Jurkat, Clone E6-1 (cell line): ENCODE data around the gene COPS2.

Experiments
- DNase-seq: peaks from one replicate; pipeline ENCODE4 v3.0.0-alpha.2; 2011; ENCODE audit warnings: low read depth, low spot score
- H3K4me3 ChIP-seq: 2 replicates; pipeline ENCODE4 v1.5.1; 2011; ENCODE audit warnings: mild to moderate bottlenecking, low read length, control low read depth, moderate library complexity

The COPS2 gene

GRCh38 chr15:49168016-49168415, 12.6 kb upstream of the COPS2 start:
- DNase-seq = no peak

GRCh38 chr15:49164865-49165264, 9.5 kb upstream of the COPS2 start:
- DNase-seq = no peak
- no peak overlapping the region for H3K4me3 ChIP-seq

More at GRCh38 chr15:49168016-49168415, 12.6 kb upstream of the COPS2 start:
- no peak overlapping the region for H3K4me3 ChIP-seq

- H3K4me3 ChIP-seq = no peak overlapping the region
- DNase-seq = no peak
Measured at GRCh38 chr15:49163678-49164077, 8.3 kb upstream of the COPS2 start.

- no peak for DNase-seq
- peak overlapping the region; percentile 81 for H3K4me3 ChIP-seq
Measured at GRCh38 chr15:49155834-49156627, 632 bp upstream of the COPS2 start.

- DNase-seq = no peak
- peak overlapping the region; percentile 81 for H3K4me3 ChIP-seq
Measured at GRCh38 chr15:49154799-49155109, 645 bp downstream of the COPS2 start.

GRCh38 chr15:49154359-49154758, 1.0 kb downstream of the COPS2 start:
- DNase-seq = no peak
- H3K4me3 ChIP-seq = peak overlapping the region; percentile 81

GRCh38 chr15:49152552-49153312, 2.7 kb downstream of the COPS2 start:
- no peak overlapping the region for H3K4me3 ChIP-seq
- no peak for DNase-seq

GRCh38 chr15:49151831-49152230, 3.6 kb downstream of the COPS2 start:
- no peak overlapping the region for H3K4me3 ChIP-seq
- no peak for DNase-seq

GRCh38 chr15:49148727-49149126, 6.7 kb downstream of the COPS2 start:
- DNase-seq = no peak
- no peak overlapping the region for H3K4me3 ChIP-seq

- no peak for DNase-seq
Measured at GRCh38 chr15:49148298-49148697, 7.1 kb downstream of the COPS2 start.

GRCh38 chr15:49145651-49146609, 9.5 kb downstream of the COPS2 start:
- DNase-seq = peak; percentile 42
- H3K4me3 ChIP-seq = no peak overlapping the region

More at GRCh38 chr15:49148298-49148697, 7.1 kb downstream of the COPS2 start:
- H3K4me3 ChIP-seq = no peak overlapping the region

GRCh38 chr15:49137861-49138260, 17.5 kb downstream of the COPS2 start:
- no peak for DNase-seq
- H3K4me3 ChIP-seq = no peak overlapping the region

GRCh38 chr15:49135911-49136310, 19.5 kb downstream of the COPS2 start:
- H3K4me3 ChIP-seq = no peak overlapping the region
- DNase-seq = no peak

- no peak for DNase-seq
- no peak overlapping the region for H3K4me3 ChIP-seq
Measured at GRCh38 chr15:49135342-49135857, 20.0 kb downstream of the COPS2 start.

GRCh38 chr15:49134683-49135341, 20.6 kb downstream of the COPS2 start:
- DNase-seq = no peak
- H3K4me3 ChIP-seq = no peak overlapping the region

- H3K4me3 ChIP-seq = no peak overlapping the region
- DNase-seq = no peak
Measured at GRCh38 chr15:49131403-49131802, 24.0 kb downstream of the COPS2 start.

- no peak overlapping the region for H3K4me3 ChIP-seq
- DNase-seq = no peak
Measured at GRCh38 chr15:49124371-49124770, 31.0 kb downstream of the COPS2 start.

GRCh38 chr15:49122541-49123062, 32.8 kb downstream of the COPS2 start:
- no peak for DNase-seq
- H3K4me3 ChIP-seq = no peak overlapping the region

GRCh38 chr15:49121901-49122300, 33.5 kb downstream of the COPS2 start:
- H3K4me3 ChIP-seq = no peak overlapping the region
- no peak for DNase-seq
